IMR-90 (cell line): Measurements from ENCODE around the gene GNAI3. TPM values are rescaled to one million over a fixed set of nuclear protein-coding genes. Genes with fewer than 3 reads are reported as not detected.

Source experiments
- ATAC-seq: fragments of 200-7000 bp; cut with Tn5 transposase; 2 replicates; pipeline ENCODE4 v1.9.1; 2020; ENCODE audit warnings: low read depth, mild to moderate bottlenecking, moderate library complexity
- BruUV-seq: library from RNA; stranded (reverse); fragments of 400-500 nt; replicated peaks from 2 replicates; lab custom pipeline; 2021; lab: Mats Ljungman, UMichigan
- CTCF ChIA-PET: fragments of 300-600 bp; formaldehyde crosslinking; extraction: SDS; loops from one replicate; lab custom pipeline; 2021; ENCODE audit warnings: antibody characterized with exemption; lab: Yijun Ruan, JAX
- POLR2A ChIA-PET: fragments of 300-600 bp; sonication (Branson Sonifier 250); formaldehyde crosslinking; loops from one replicate; lab custom pipeline; 2022; ENCODE audit warnings: antibody characterized with exemption; ENCODE audit not compliant: unreplicated experiment; lab: Charles Lee
- DNase-seq: peaks from one replicate; pipeline ENCODE4 v3.0.0; 2013
- H2AFZ ChIP-seq: replicated peaks from 2 replicates; pipeline ENCODE3; 2013; ENCODE audit warnings: low read length, mild to moderate bottlenecking; ENCODE audit not compliant: poor library complexity
- H2AK5ac ChIP-seq: 2 replicates; pipeline ENCODE4 v1.6.1; 2013; ENCODE audit warnings: low read depth, low read length, inconsistent platforms
- H2AK9ac ChIP-seq: replicated peaks from 2 replicates; pipeline ENCODE3; 2013; ENCODE audit warnings: mild to moderate bottlenecking, low read depth, low read length, moderate library complexity; ENCODE audit not compliant: poor library complexity
- H2BK120ac ChIP-seq: 2 replicates; pipeline ENCODE4 v1.6.1; 2013; ENCODE audit warnings: low read depth, low read length, inconsistent platforms
- H2BK15ac ChIP-seq: 3 replicates; pipeline ENCODE4 v1.6.1; 2013; ENCODE audit warnings: low read depth, low read length, inconsistent platforms
- H2BK20ac ChIP-seq: 2 replicates; pipeline ENCODE4 v1.6.1; 2013; ENCODE audit warnings: low read depth, mild to moderate bottlenecking, inconsistent platforms, low read length, moderate library complexity
- H2BK5ac ChIP-seq: 2 replicates; pipeline ENCODE4 v1.6.1; 2013; ENCODE audit warnings: mild to moderate bottlenecking, low read depth, low read length, inconsistent platforms; ENCODE audit not compliant: poor library complexity, severe bottlenecking
- H3K14ac ChIP-seq: replicated peaks from 2 replicates; pipeline ENCODE4 v1.6.1; 2013; ENCODE audit warnings: low read depth, low read length, inconsistent platforms
- H3K18ac ChIP-seq: 2 replicates; pipeline ENCODE4 v1.6.1; 2013; ENCODE audit warnings: low read depth, low read length, control low read depth
- H3K23ac ChIP-seq: 2 replicates; pipeline ENCODE4 v1.6.1; 2013; ENCODE audit warnings: low read depth, low read length, inconsistent platforms
- H3K27ac ChIP-seq: 2 replicates; pipeline ENCODE4 v1.5.1; 2013; ENCODE audit warnings: mild to moderate bottlenecking, control low read depth, low read length; ENCODE audit not compliant: insufficient read depth
- H3K27me3 ChIP-seq: 2 replicates; pipeline ENCODE4 v1.6.1; 2013; ENCODE audit warnings: low read length; ENCODE audit not compliant: control insufficient read depth, insufficient read depth
- H3K36me3 ChIP-seq: 2 replicates; pipeline ENCODE4 v1.6.1; 2013; ENCODE audit warnings: low read length, mixed read lengths; ENCODE audit not compliant: control insufficient read depth, insufficient read depth
- H3K4ac ChIP-seq: 2 replicates; pipeline ENCODE4 v1.6.1; 2013; ENCODE audit warnings: low read depth, low read length, inconsistent platforms
- H3K4me1 ChIP-seq: 2 replicates; pipeline ENCODE4 v1.6.1; 2013; ENCODE audit warnings: low read length, mixed read lengths; ENCODE audit not compliant: control insufficient read depth, insufficient read depth
- H3K4me2 ChIP-seq: 2 replicates; pipeline ENCODE4 v1.6.1; 2013; ENCODE audit warnings: low read depth, mild to moderate bottlenecking, control low read depth, low read length, moderate library complexity
- H3K4me3 ChIP-seq: 2 replicates; pipeline ENCODE4 v1.5.1; 2013; ENCODE audit warnings: low read depth, mild to moderate bottlenecking, control low read depth, low read length, moderate library complexity; ENCODE audit not compliant: insufficient read depth
- H3K56ac ChIP-seq: 2 replicates; pipeline ENCODE4 v1.6.1; 2013; ENCODE audit warnings: low read length, inconsistent platforms; ENCODE audit not compliant: insufficient read depth; ENCODE audit errors: extremely low read depth
- H3K79me1 ChIP-seq, 2 experiments: 2 replicates each; pipeline ENCODE4 v1.6.1; 2013; ENCODE audit warnings: low read length in 2 of 2, inconsistent platforms in 1 of 2, low read depth in 1 of 2
- H3K9ac ChIP-seq: 2 replicates; pipeline ENCODE4 v1.6.1; 2013; ENCODE audit warnings: low read depth, low read length, control low read depth
- H3K9me1 ChIP-seq: 2 replicates; pipeline ENCODE4 v1.6.1; 2013; ENCODE audit warnings: low read length, inconsistent platforms; ENCODE audit not compliant: insufficient read depth
- H3K9me3 ChIP-seq: 2 replicates; pipeline ENCODE4 v1.6.1; 2013; ENCODE audit warnings: low read length; ENCODE audit not compliant: control insufficient read depth, insufficient read depth
- H4K20me1 ChIP-seq: 2 replicates; pipeline ENCODE4 v1.6.1; 2013; ENCODE audit warnings: low read length, inconsistent platforms; ENCODE audit not compliant: insufficient read depth
- H4K5ac ChIP-seq: 2 replicates; pipeline ENCODE4 v1.6.1; 2013; ENCODE audit warnings: mild to moderate bottlenecking, low read depth, low read length, control low read depth
- H4K8ac ChIP-seq, 2 experiments: 2 replicates each; pipeline ENCODE4 v1.6.1; 2013; ENCODE audit warnings: low read depth in 2 of 2, low read length in 2 of 2, control low read depth in 1 of 2, inconsistent platforms in 1 of 2
- H4K91ac ChIP-seq: 2 replicates; pipeline ENCODE4 v1.6.1; 2013; ENCODE audit warnings: low read depth, low read length, inconsistent platforms; ENCODE audit not compliant: insufficient read depth
- BHLHE40 ChIP-seq: fragments of 150-350 bp; IDR thresholded peaks from 2 replicates; pipeline ENCODE4 v1.6.1; 2016; ENCODE audit warnings: mild to moderate bottlenecking, low read depth, low read length
- CEBPB ChIP-seq: IDR thresholded peaks from 2 replicates; pipeline ENCODE4 v1.6.1; 2012; ENCODE audit warnings: low read depth, low read length, improper control_type of control experiment
- CHD1 ChIP-seq: IDR thresholded peaks from 2 replicates; pipeline ENCODE4 v1.6.1; 2012; ENCODE audit warnings: low read depth, low read length, improper control_type of control experiment
- FOS ChIP-seq: fragments of 150-350 bp; IDR thresholded peaks from 2 replicates; pipeline ENCODE4 v1.6.1; 2016; ENCODE audit warnings: low read depth, low read length
- MAFK ChIP-seq: IDR thresholded peaks from 2 replicates; pipeline ENCODE4 v1.6.1; 2012; ENCODE audit warnings: low read depth, low read length, improper control_type of control experiment
- MAZ ChIP-seq: IDR thresholded peaks from 2 replicates; pipeline ENCODE4 v1.6.1; 2012; ENCODE audit warnings: low read depth, mild to moderate bottlenecking, low read length, improper control_type of control experiment, moderate library complexity, borderline replicate concordance
- MXI1 ChIP-seq: IDR thresholded peaks from 2 replicates; pipeline ENCODE4 v1.6.1; 2012; ENCODE audit warnings: low read depth, mild to moderate bottlenecking, low read length, moderate library complexity, borderline replicate concordance
- NFE2L2 ChIP-seq: fragments of 150-350 bp; IDR thresholded peaks from 2 replicates; pipeline ENCODE4 v1.6.1; 2016; ENCODE audit warnings: low read depth, mild to moderate bottlenecking, low read length
- POLR2A ChIP-seq: IDR thresholded peaks from 2 replicates; pipeline ENCODE4 v1.6.1; 2012; ENCODE audit warnings: mild to moderate bottlenecking, low read depth, low read length
- RAD21 ChIP-seq: IDR thresholded peaks from 2 replicates; pipeline ENCODE4 v1.6.1; 2012; ENCODE audit warnings: low read length, improper control_type of control experiment
- RCOR1 ChIP-seq: IDR thresholded peaks from 2 replicates; pipeline ENCODE4 v1.6.1; 2012; ENCODE audit warnings: mild to moderate bottlenecking, low read length, improper control_type of control experiment; ENCODE audit not compliant: insufficient replicate concordance
- RFX5 ChIP-seq: IDR thresholded peaks from 2 replicates; pipeline ENCODE4 v1.8.0; 2012; ENCODE audit warnings: low read depth, mild to moderate bottlenecking, low read length, moderate library complexity
- SMC3 ChIP-seq: fragments of 150-350 bp; IDR thresholded peaks from 2 replicates; pipeline ENCODE4 v1.6.1; 2016; ENCODE audit warnings: low read depth, mild to moderate bottlenecking, antibody characterized with exemption, low read length, moderate library complexity
- WGBS, 2 experiments: methylation state at CpG; one replicate each; pipeline versions ENCODE4 v1.1.5 to v1.1.7; 2013; ENCODE audit warnings: missing lambda C conversion rate in 2 of 2; ENCODE audit not compliant: insufficient read length in 1 of 2; ENCODE audit errors: extremely low coverage in 2 of 2; 5-methylcytosine and 5-hydroxymethylcytosine counted together
- dilution Hi-C: fragments of 300-500 bp; cut with HindIII; formaldehyde crosslinking; loops from one replicate; pipeline ENCODE4 v1.14.3; 2018; ENCODE audit warnings: low sequenced_read_pairs; ENCODE audit not compliant: unreplicated experiment
- in situ Hi-C: fragments of 300-500 bp; cut with MboI; formaldehyde crosslinking; loops from 3 replicates; pipeline ENCODE4 v1.14.3; 2019; ENCODE audit warnings: low sequenced_read_pairs, inconsistent platforms, mixed read lengths
- intact Hi-C: fragments of 100-400 bp; cut with micrococcal nuclease; formaldehyde crosslinking; loops from 2 replicates; pipeline ENCODE4 v1.10.0; 2022
- polyA plus RNA-seq, 3 experiments: library from polyadenylated mRNA; depleted of rRNA; stranded (reverse); fragments of >200 nt; gene quantifications; 2 replicates each; pipeline ENCODE4 v1.2.3, GENCODE V29; 2012; ENCODE audit warnings: low replicate concordance in 1 of 3
- total RNA-seq: library from RNA; depleted of rRNA; stranded (reverse); fragments of >200 nt; gene quantifications from 2 replicates; pipeline ENCODE4 v1.2.3, GENCODE V29; 2012
- TF ChIP-seq, protein P1 (sequence below): fragments of 150-350 bp; IDR thresholded peaks from 2 replicates; pipeline ENCODE4 v1.6.1; 2017; ENCODE audit warnings: mild to moderate bottlenecking, antibody characterized with exemption, low read length, low read depth
- TF ChIP-seq, protein P2 (sequence below): fragments of 150-350 bp; IDR thresholded peaks from 2 replicates; pipeline ENCODE4 v1.6.1; 2016; ENCODE audit warnings: low read depth, mild to moderate bottlenecking, low read length, moderate library complexity, borderline replicate concordance
- TF ChIP-seq, protein P3 (sequence below): conservative IDR thresholded peaks from 2 replicates; pipeline ENCODE4 v1.5.1; 2012; ENCODE audit warnings: mild to moderate bottlenecking, low read depth, low read length, improper control_type of control experiment

GNAI3 gene
- total and polyA plus RNA-seq, 2 of the 4 experiments (the other 2 are of a cell fraction): 5.9 to 14.9 TPM

DNA sequence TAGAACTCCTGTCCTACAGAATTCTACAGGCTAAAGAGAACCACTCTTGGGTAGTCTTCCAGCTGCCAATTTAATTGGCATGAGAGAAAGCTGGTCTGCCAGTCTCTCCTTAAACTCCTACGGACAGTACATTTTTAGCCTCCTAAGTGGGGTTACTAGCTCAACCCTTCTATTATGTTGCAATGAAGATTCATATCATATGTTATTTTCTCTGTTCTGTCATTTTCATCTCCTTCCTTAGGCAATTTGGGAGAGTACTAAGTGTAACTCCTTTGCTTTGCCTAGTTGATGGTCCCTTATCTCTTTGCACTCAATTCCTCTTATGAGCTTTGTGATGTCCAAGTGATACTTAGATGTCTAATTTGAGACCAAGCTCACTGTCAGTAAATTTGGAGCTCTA, 57.0 kb downstream of the GNAI3 start:
- DNase-seq (no peak), ATAC-seq (no peak)
- Histone ChIP-seq H3K9me1 (peaks cover 10% of the 10 kb centered on the region), H3K9ac (no peak overlapping the region), H2BK120ac (no peak overlapping the region), H4K8ac (no peak overlapping the region), H3K27ac (no peak overlapping the region), H3K79me1 (peaks cover 13 to 28% of the 10 kb centered on the region in 2 experiments), H2BK15ac (no peak overlapping the region), H3K56ac (no peak overlapping the region), H2AK5ac (no peak overlapping the region), H4K5ac (no peak overlapping the region), H2BK5ac (no peak overlapping the region), H3K27me3 (no peaks in the 10 kb centered on the region), H3K14ac (no peak overlapping the region), H2AFZ (no peak overlapping the region), H3K23ac (no peak overlapping the region), H2BK20ac (no peak overlapping the region), H3K4me2 (no peak overlapping the region), H3K4ac (no peak overlapping the region), H4K20me1 (no peaks in the 10 kb centered on the region), H3K4me3 (no peak overlapping the region), H2AK9ac (no peak overlapping the region), H3K18ac (no peak overlapping the region), H3K9me3 (no peaks in the 10 kb centered on the region), H3K4me1 (peaks cover 1% of the 10 kb centered on the region; the same call in 1 of the 2 replicates), H4K91ac (no peak overlapping the region), H3K36me3 (peaks cover 4% of the 10 kb centered on the region)
- ChIA-PET POLR2A (no interaction called here), CTCF (interaction anchor here (0.6 kb wide), 1 partner anchor 567 kb away, joined by 5 read pairs; no protein-coding TSS in a partner anchor)
- dilution Hi-C loops: no loop called here
- no CpG with 5 or more reads among the region's 1 CpG for WGBS, 2 experiments
- in situ Hi-C loops: no loop called here
- no TSS peak for BruUV-seq
- no peak for TF ChIP-seq RCOR1
- TF ChIP-seq NFE2L2: no peak
- TF ChIP-seq, protein P1, sequence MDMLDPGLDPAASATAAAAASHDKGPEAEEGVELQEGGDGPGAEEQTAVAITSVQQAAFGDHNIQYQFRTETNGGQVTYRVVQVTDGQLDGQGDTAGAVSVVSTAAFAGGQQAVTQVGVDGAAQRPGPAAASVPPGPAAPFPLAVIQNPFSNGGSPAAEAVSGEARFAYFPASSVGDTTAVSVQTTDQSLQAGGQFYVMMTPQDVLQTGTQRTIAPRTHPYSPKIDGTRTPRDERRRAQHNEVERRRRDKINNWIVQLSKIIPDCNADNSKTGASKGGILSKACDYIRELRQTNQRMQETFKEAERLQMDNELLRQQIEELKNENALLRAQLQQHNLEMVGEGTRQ: no peak
- no peak for TF ChIP-seq POLR2A
- TF ChIP-seq RFX5: no peak
- TF ChIP-seq MAFK: no peak
- no peak for TF ChIP-seq MAZ
- no peak for TF ChIP-seq SMC3
- TF ChIP-seq, protein P2, sequence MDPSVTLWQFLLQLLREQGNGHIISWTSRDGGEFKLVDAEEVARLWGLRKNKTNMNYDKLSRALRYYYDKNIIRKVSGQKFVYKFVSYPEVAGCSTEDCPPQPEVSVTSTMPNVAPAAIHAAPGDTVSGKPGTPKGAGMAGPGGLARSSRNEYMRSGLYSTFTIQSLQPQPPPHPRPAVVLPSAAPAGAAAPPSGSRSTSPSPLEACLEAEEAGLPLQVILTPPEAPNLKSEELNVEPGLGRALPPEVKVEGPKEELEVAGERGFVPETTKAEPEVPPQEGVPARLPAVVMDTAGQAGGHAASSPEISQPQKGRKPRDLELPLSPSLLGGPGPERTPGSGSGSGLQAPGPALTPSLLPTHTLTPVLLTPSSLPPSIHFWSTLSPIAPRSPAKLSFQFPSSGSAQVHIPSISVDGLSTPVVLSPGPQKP: no peak
- no peak for TF ChIP-seq MXI1
- no peak for TF ChIP-seq FOS
- TF ChIP-seq CHD1: no peak
- TF ChIP-seq RAD21: no peak
- TF ChIP-seq, protein P3, sequence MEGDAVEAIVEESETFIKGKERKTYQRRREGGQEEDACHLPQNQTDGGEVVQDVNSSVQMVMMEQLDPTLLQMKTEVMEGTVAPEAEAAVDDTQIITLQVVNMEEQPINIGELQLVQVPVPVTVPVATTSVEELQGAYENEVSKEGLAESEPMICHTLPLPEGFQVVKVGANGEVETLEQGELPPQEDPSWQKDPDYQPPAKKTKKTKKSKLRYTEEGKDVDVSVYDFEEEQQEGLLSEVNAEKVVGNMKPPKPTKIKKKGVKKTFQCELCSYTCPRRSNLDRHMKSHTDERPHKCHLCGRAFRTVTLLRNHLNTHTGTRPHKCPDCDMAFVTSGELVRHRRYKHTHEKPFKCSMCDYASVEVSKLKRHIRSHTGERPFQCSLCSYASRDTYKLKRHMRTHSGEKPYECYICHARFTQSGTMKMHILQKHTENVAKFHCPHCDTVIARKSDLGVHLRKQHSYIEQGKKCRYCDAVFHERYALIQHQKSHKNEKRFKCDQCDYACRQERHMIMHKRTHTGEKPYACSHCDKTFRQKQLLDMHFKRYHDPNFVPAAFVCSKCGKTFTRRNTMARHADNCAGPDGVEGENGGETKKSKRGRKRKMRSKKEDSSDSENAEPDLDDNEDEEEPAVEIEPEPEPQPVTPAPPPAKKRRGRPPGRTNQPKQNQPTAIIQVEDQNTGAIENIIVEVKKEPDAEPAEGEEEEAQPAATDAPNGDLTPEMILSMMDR: no peak
- no peak for TF ChIP-seq BHLHE40
- no peak for TF ChIP-seq CEBPB
- intact Hi-C loops: no loop called here
